ENCODE data around the gene NMNAT2.

DNA sequence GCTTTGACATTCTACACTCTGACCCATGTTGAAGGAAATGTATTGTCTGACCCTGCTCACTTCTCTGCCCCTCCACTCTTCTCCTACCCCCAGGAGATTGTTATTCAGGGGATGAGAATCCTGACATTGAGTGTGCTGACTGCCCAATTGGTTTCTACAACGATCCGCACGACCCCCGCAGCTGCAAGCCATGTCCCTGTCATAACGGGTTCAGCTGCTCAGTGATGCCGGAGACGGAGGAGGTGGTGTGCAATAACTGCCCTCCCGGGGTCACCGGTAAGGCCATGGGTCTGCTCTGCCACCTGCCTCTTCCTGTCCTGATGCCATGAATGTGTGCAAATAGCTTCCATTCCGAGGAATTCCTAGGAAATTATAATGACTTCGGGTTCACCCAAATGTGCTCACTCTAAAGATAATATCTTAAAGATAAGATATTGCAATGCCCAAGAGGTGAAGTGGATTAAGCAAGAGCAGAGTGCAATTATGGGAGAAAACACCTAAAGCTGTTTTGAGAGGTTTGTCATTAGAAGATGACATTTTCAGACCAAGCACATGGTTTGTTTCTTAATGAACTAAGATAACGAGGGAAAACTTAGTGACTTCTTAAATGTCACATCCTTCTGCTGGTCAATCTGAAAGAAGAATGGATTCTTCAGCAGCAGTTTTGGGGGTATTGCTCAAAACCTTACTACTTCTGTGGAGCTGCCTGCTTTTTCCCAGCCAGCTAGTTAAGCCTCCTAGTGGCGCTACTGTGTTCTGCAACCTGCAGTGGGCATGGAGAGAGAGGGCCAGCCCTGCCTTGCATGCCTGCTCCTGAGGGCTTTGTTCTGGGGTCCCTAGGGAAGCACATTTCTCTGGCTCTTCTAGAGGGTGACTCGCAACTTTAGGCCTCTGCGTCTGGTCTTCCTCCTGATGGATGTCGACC lies 190.5 kb downstream of the NMNAT2 start:
- no peak for TF ChIP-seq POLR2A (IDR thresholded peaks at IDR 0.05)
- TF ChIP-seq POLR2AphosphoS5 (IDR thresholded peaks at IDR 0.05), result no peak
- TF ChIP-seq, protein P1, sequence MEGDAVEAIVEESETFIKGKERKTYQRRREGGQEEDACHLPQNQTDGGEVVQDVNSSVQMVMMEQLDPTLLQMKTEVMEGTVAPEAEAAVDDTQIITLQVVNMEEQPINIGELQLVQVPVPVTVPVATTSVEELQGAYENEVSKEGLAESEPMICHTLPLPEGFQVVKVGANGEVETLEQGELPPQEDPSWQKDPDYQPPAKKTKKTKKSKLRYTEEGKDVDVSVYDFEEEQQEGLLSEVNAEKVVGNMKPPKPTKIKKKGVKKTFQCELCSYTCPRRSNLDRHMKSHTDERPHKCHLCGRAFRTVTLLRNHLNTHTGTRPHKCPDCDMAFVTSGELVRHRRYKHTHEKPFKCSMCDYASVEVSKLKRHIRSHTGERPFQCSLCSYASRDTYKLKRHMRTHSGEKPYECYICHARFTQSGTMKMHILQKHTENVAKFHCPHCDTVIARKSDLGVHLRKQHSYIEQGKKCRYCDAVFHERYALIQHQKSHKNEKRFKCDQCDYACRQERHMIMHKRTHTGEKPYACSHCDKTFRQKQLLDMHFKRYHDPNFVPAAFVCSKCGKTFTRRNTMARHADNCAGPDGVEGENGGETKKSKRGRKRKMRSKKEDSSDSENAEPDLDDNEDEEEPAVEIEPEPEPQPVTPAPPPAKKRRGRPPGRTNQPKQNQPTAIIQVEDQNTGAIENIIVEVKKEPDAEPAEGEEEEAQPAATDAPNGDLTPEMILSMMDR (IDR thresholded peaks at IDR 0.05), result peak; percentile 62 to 75 (median 67)

All from transverse colon (tissue), 4 donors.